ENCODE data around the gene FRMPD4.

FRMPD4 gene

GRCh38 chrX:12307961-12308360 lies 169.7 kb downstream of the FRMPD4 start:
- DNase-seq: no peak

- DNase-seq: no peak
These were observed 170.1 kb downstream of the FRMPD4 start for GRCh38 chrX:12308420-12308819.

DNA sequence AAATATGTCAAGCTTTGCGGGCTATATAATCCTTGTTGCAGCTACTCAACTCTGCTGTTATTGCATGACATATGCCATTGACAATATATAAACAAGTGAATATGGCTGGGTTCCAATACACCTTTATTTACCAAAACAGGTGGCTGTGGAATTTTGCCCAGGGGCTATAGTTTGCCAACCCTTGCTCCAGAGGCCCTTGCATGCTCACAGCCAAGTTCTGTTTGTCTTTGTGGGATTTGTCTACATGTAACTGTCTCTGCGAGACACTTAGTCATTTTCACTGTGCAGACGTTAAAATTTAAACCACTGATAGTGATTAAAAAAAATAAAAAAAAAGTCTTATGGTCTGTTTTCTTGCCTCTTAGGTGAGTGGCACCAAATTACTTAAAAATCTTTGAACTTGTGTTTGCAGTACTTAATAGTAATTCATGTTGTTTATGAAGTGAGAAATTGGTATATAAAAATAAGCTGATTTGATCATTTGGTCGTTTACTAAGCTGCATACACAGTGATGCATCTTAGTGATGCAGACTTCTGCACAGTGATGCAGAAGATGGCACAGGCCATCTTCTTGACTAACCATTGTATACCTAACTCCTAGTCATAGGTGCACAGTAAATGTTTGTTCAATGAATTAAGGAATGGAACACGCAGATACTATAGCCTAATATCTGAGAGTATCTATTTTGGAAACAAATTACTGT lies 170.9 kb downstream of the FRMPD4 start:
- DNase-seq: no peak

DNA sequence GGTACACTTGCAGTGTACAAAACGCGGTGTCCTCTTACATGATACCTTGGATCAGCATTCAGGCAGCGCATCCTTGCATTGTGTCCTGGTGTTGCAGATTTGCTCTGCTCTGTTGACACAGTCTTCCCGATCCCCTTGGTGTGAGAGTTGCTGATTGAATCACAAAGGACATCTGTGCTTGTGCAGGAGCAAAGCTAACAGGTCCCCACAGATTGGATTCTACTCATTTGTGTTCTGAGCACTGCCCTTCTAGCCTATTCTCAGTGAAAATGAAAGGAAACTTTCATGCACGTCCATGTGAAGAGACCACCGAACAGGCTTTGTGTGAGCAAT lies 171.4 kb downstream of the FRMPD4 start:
- DNase-seq: no peak

DNA sequence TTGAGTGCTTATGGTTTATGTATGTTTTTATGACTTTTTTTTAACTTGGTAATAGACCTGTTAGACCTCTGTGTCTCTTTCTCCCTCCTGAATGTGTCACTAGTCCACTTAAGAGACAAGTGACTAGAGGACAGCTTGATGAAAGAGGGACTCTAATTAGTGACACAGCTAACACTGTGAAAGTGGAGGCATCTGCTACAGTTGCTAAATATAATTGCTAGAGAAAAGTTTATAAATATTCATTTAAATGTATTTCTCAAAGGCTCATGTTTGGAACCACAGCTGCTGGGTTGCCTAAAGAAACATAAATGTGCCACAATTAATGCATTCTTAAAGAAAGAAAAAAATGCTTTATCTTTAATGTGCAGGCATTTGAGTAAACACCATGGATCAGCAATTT lies 176.4 kb downstream of the FRMPD4 start:
- no peak for DNase-seq

- no peak for DNase-seq
These were observed 177.3 kb downstream of the FRMPD4 start for GRCh38 chrX:12315526-12315925.

- no peak for DNase-seq
These were observed 180.8 kb downstream of the FRMPD4 start for GRCh38 chrX:12319003-12319519.

DNA sequence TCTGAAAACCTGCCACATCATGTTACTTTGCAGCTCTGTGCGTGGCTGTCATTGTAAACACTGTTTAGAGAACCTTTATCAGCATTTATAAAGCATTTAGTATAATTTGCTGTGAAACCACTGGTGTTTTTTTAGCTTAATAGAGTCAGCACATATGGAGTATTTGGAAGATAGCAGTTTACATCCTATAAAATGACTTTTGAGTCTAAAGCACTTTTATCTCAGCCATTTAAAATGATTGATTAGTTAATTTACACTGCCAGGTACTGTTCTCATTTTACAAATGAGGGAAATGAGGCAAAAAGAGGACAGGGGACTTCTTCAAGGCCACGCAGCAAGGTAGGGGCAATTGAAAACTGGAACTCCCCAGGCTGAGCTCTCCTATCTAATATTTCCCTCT lies 181.7 kb downstream of the FRMPD4 start:
- DNase-seq: no peak

- DNase-seq: no peak
These were observed 183.8 kb downstream of the FRMPD4 start for GRCh38 chrX:12322031-12322430.

- no peak for DNase-seq
These were observed 186.9 kb downstream of the FRMPD4 start for GRCh38 chrX:12325171-12325570.

- DNase-seq: no peak
These were observed 189.6 kb downstream of the FRMPD4 start for GRCh38 chrX:12327836-12328235.

DNA sequence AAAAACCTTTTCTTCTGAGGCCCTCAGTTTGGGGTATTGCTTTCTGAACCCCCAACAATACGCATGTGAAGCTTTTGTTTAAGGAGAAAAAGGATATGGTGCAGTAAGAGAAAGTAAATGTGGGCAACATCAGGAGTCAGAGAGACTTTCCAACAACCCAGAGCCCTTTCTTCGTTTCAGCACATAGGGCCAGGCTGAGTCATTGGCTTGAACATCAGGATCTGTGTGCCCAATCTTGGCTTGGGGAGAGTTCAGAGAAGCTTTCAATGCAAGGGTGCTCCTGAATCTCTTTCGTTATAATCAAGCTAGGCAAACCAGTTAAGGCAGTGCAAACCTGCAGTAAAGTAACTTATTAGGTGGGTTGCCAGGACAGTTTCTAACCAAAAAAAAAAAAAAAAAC lies 191.2 kb downstream of the FRMPD4 start:
- no peak for DNase-seq

- DNase-seq: no peak
These were observed 192.6 kb downstream of the FRMPD4 start for GRCh38 chrX:12330841-12331240.

GRCh38 chrX:12332786-12333347 lies 194.6 kb downstream of the FRMPD4 start:
- DNase-seq: no peak

DNA sequence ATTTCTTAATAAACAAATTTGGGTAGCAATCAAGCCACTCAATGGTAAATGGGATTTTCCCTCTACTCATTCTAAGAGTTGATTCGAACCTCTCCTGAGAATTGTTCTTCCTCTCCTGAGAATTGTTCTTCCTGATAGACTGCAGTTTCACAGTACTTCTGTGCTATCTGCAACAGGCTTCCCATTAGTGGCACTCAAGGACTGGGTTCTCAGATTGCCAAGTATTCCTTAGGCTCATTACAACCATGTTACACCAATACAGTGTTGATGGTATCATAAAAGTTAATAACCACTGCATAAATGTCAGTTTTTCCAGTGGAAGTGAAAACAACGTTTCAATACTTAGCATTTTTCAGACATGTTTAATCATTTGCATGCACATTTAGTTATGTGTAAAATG lies 201.6 kb downstream of the FRMPD4 start:
- no peak for DNase-seq

- DNase-seq: no peak
These were observed 206.7 kb downstream of the FRMPD4 start for GRCh38 chrX:12344954-12345353.

DNA sequence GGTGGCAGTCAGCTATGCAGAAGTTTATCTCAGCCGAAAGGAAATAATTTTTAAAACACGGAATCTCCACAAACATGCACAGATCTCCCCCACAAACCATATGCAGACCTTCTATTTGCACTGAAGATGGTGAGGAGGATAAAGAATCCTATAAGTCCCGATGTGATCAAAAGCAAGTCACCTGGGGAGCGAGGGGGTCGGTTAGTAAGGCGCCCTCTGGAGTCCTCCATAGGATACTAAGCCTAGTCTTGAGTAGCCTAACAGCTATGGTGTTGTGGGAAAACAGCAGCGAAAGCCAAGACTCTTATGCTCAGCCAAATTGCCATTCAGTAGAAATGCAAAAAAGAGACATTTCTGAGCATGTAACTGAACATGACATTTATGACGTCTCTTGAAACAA lies 210.9 kb downstream of the FRMPD4 start:
- DNase-seq: no peak

GRCh38 chrX:12352922-12353321 lies 214.6 kb downstream of the FRMPD4 start:
- no peak for DNase-seq

GRCh38 chrX:12360383-12360782 lies 222.1 kb downstream of the FRMPD4 start:
- no peak for DNase-seq

- no peak for DNase-seq
These were observed 222.8 kb downstream of the FRMPD4 start for GRCh38 chrX:12360986-12361598.

- DNase-seq: no peak
These were observed 224.9 kb downstream of the FRMPD4 start for GRCh38 chrX:12363216-12363615.

DNA sequence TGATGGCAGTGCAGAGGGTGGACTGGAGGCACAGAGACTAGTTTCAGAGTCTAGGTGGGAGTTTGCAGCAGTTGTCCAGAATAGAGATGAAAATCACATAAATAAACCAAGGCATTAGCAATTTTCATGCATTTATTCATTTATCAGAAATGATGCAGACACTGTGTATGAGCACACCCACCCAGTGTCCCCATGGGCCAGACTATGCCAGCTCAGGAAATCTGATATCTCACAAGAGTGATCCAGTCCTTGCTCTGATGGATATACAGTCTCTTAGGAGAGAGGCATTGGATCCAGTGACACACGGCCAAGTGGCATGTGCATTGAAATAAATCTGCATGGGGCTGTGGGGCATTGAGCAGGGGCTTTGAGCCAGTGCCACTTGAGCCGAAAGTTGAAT lies 228.2 kb downstream of the FRMPD4 start:
- DNase-seq: no peak

DNA sequence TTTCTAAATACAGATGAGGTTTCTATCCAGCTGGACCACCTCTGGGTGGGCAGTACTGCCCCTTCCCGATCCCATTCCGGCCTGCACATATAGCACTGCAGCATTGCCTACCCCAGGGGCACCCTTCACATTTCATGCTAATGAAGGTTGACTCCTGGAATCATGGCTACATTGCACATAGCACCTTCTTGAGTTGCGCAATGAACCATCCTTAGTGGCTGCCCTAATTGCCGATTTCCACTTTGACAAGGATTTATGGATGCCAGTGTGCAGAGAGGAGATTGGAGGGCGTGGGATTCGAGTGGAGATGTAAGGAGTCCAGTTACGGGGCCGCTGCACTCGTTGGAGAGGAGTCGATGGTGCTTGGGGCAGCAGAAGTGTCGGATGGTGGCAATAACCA lies 229.0 kb downstream of the FRMPD4 start:
- DNase-seq: no peak

DNA sequence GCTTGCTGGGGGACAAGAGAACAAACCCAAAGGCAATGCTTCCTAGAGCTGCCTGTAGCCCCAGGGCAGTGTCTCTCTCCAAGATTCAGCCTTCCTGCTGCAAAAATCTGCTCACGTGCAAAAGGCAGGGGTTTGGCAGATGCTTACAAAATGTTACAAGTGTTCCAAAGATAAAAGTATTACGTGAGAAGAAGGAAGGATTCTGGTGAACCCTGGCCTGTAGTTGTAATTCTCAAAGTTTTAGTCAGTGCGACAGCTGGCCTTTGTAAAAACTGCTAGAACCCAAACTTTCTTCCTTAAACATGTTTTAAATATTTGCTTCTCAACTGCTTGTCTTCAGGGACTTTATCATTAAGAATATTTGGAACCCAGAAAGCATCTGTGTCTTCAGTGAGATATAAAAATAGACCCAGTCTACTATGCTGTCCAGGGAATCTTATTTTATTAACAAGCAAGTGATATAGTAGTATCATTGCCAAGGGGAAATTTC lies 232.3 kb downstream of the FRMPD4 start:
- no peak for DNase-seq

All from T-helper 2 cell (primary cell).